Loucy (cell line): ENCODE measurements around the gene ATXN2.
"Not testable (repeated sequence)": the region's sequence is repeated elsewhere in the genome, so short reads cannot be mapped to it uniquely, and the experiment has no call there.

Source experiments
- EZH2phosphoT487 ChIP-seq: fragments of 200-600 bp; IDR thresholded peaks from 2 replicates; pipeline ENCODE4 v1.6.1; 2018; ENCODE audit warnings: antibody characterized with exemption, mild to moderate bottlenecking, moderate library complexity, borderline replicate concordance
- TF ChIP-seq, protein P1 (sequence below): fragments of 200-600 bp; sonication (generic); conservative IDR thresholded peaks from 2 replicates; pipeline ENCODE4 v1.5.1; 2014; ENCODE audit warnings: mild to moderate bottlenecking, antibody characterized with exemption, low read length

DNA sequence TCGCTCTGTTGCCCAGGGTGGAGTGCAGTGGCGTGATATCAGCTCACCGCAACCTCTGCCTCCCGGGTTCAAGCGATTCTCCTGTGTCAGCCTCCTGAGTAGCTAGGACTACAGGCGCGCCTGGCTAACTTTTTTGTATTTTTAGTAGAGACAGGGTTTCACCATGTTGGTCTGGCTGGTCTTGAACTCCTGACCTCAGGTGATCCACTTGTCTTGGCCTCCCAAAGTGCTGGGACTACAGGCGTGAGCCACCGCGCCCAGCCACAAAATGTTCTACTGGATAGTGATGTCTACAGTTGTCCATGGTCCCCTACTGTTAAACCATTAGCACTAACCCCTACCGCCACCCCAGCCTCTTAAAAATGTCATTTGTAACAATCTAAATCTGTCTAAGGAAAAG is 139.0 kb downstream of the ATXN2 start:
- TF ChIP-seq, protein P1, sequence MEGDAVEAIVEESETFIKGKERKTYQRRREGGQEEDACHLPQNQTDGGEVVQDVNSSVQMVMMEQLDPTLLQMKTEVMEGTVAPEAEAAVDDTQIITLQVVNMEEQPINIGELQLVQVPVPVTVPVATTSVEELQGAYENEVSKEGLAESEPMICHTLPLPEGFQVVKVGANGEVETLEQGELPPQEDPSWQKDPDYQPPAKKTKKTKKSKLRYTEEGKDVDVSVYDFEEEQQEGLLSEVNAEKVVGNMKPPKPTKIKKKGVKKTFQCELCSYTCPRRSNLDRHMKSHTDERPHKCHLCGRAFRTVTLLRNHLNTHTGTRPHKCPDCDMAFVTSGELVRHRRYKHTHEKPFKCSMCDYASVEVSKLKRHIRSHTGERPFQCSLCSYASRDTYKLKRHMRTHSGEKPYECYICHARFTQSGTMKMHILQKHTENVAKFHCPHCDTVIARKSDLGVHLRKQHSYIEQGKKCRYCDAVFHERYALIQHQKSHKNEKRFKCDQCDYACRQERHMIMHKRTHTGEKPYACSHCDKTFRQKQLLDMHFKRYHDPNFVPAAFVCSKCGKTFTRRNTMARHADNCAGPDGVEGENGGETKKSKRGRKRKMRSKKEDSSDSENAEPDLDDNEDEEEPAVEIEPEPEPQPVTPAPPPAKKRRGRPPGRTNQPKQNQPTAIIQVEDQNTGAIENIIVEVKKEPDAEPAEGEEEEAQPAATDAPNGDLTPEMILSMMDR = not testable (repeated sequence)
- TF ChIP-seq EZH2phosphoT487 = not testable (repeated sequence)
